SK-N-SH (cell line): ENCODE results near the gene C1QTNF2. TPM values are rescaled to one million over a fixed set of nuclear protein-coding genes. Genes with fewer than 3 reads are reported as not detected.

Experiments
- CTCF ChIA-PET: fragments of 300-600, 350-600 bp; formaldehyde crosslinking; extraction: SDS; loops from one replicate; lab custom pipeline; 2021; lab: Yijun Ruan, JAX
- POLR2A ChIA-PET: fragments of 350-600 bp; sonication (Branson Sonifier 250); formaldehyde crosslinking; extraction: SDS; loops from one replicate; lab custom pipeline; 2020; ENCODE audit warnings: antibody characterized with exemption, inconsistent platforms; lab: Yijun Ruan, JAX
- DNase-seq: peaks from one replicate; pipeline ENCODE4 v3.0.0; 2012
- H2AFZ ChIP-seq: fragments of 200-600 bp; sonication (generic); 2 replicates; pipeline ENCODE4 v1.8.1; 2016; ENCODE audit warnings: antibody characterized with exemption, mild to moderate bottlenecking, low read depth
- H3F3A ChIP-seq: fragments of 200-600 bp; sonication (generic); replicated peaks from 2 replicates; pipeline ENCODE3; 2016; ENCODE audit warnings: antibody characterized with exemption, mild to moderate bottlenecking; ENCODE audit not compliant: insufficient read depth
- H3K27ac ChIP-seq, 2 experiments: fragments of 200-500 bp in 1 of 2; fragments of 200-600 bp in 1 of 2; sonication (Bioruptor generic) in 1 of 2; sonication (generic), shearing (Covaris generic) in 1 of 2; 2 replicates each; pipeline versions ENCODE4 v1.5.1 to v1.6.1; 2014 to 2016; ENCODE audit warnings: low read depth in 2 of 2, inconsistent platforms in 1 of 2, low read length in 1 of 2, mild to moderate bottlenecking in 1 of 2, mixed read lengths in 1 of 2
- H3K27me3 ChIP-seq: fragments of 200-600 bp; sonication (generic), shearing (Covaris generic); 2 replicates; pipeline ENCODE4 v1.6.1; 2016; ENCODE audit warnings: mixed run types; ENCODE audit not compliant: insufficient read depth
- H3K36me3 ChIP-seq, 2 experiments: fragments of 200-500 bp in 1 of 2; fragments of 200-600 bp in 1 of 2; sonication (Bioruptor generic) in 1 of 2; sonication (generic) in 1 of 2; replicated peaks in 1 of 2; 2 replicates each; pipeline versions ENCODE3 to v1.5.1; 2014 to 2016; ENCODE audit warnings: low read length in 1 of 2, mild to moderate bottlenecking in 1 of 2; ENCODE audit not compliant: insufficient read depth in 2 of 2, control insufficient read depth in 1 of 2
- H3K4me1 ChIP-seq, 2 experiments: fragments of 200-500 bp in 1 of 2; fragments of 200-600 bp in 1 of 2; sonication (Bioruptor generic) in 1 of 2; sonication (generic), shearing (Covaris generic) in 1 of 2; 2 replicates each; pipeline versions ENCODE4 v1.5.1 to v1.6.1; 2014 to 2016; ENCODE audit warnings: low read depth in 1 of 2, low read length in 1 of 2, mixed run types in 1 of 2; ENCODE audit not compliant: insufficient read depth in 2 of 2, control insufficient read depth in 1 of 2
- H3K4me2 ChIP-seq: fragments of 200-600 bp; sonication (generic), shearing (Covaris generic); 2 replicates; pipeline ENCODE4 v1.6.1; 2017; ENCODE audit warnings: mixed run types
- H3K4me3 ChIP-seq, 2 experiments: fragments of 200-500 bp in 1 of 2; fragments of 200-600 bp in 1 of 2; sonication (Bioruptor generic) in 1 of 2; sonication (generic), shearing (Covaris generic) in 1 of 2; 2 replicates each; pipeline versions ENCODE4 v1.5.1 to v1.8.1; 2014 to 2016; ENCODE audit warnings: low read depth in 2 of 2, inconsistent platforms in 1 of 2, low read length in 1 of 2, mild to moderate bottlenecking in 1 of 2, mixed read lengths in 1 of 2, moderate library complexity in 1 of 2
- H3K79me2 ChIP-seq: fragments of 200-600 bp; sonication (generic); 2 replicates; pipeline ENCODE4 v1.8.1; 2017; ENCODE audit warnings: mild to moderate bottlenecking; ENCODE audit not compliant: insufficient read depth
- H3K9ac ChIP-seq: fragments of 200-600 bp; sonication (generic); 2 replicates; pipeline ENCODE4 v1.6.1; 2017; ENCODE audit warnings: mixed run types
- H3K9me2 ChIP-seq: fragments of 200-600 bp; sonication (generic); 2 replicates; pipeline ENCODE4 v1.6.1; 2017; ENCODE audit warnings: mixed run types
- H3K9me3 ChIP-seq: fragments of 200-600 bp; sonication (generic); 2 replicates; pipeline ENCODE4 v1.6.1; 2017; ENCODE audit warnings: mixed run types, mild to moderate bottlenecking, moderate library complexity
- H4K20me1 ChIP-seq: fragments of 200-600 bp; sonication (generic); 2 replicates; pipeline ENCODE4 v1.6.1; 2017; ENCODE audit warnings: mild to moderate bottlenecking, mixed run types; ENCODE audit not compliant: insufficient read depth
- EP300 ChIP-seq, 2 experiments: IDR thresholded peaks; 2 replicates each; pipeline versions ENCODE4 v1.4.0 to v1.6.1; 2012; ENCODE audit warnings: borderline replicate concordance in 1 of 2, low read depth in 1 of 2, low read length in 1 of 2
- EZH2phosphoT487 ChIP-seq: fragments of 200-600 bp; sonication (generic); IDR thresholded peaks from 2 replicates; pipeline ENCODE4 v1.6.1; 2017; ENCODE audit warnings: low read depth, mixed run types, mild to moderate bottlenecking, antibody characterized with exemption, moderate library complexity, borderline replicate concordance
- FOSL2 ChIP-seq: IDR thresholded peaks from 2 replicates; pipeline ENCODE4 v1.4.0; 2012; ENCODE audit warnings: low read depth, mild to moderate bottlenecking, moderate library complexity, borderline replicate concordance
- FOXJ3 ChIP-seq: sonication (generic); formaldehyde crosslinking; IDR thresholded peaks from 2 replicates; pipeline ENCODE4 v1.5.1; 2020; ENCODE audit warnings: mild to moderate bottlenecking, missing genetic modification reagents
- GABPA ChIP-seq: IDR thresholded peaks from 2 replicates; pipeline ENCODE4 v1.4.0; 2012; ENCODE audit warnings: low read depth, mild to moderate bottlenecking
- IRF3 ChIP-seq: fragments of 150-350 bp; IDR thresholded peaks from 2 replicates; pipeline ENCODE4 v1.6.1; 2016; ENCODE audit warnings: mild to moderate bottlenecking, low read depth, low read length
- MAX ChIP-seq: IDR thresholded peaks from 2 replicates; pipeline ENCODE4 v1.4.0; 2012; ENCODE audit warnings: low read depth
- NFIC ChIP-seq: IDR thresholded peaks from 2 replicates; pipeline ENCODE4 v1.4.0; 2012; ENCODE audit warnings: borderline replicate concordance
- PBX3 ChIP-seq: IDR thresholded peaks from 2 replicates; pipeline ENCODE4; 2012
- RAD21 ChIP-seq: IDR thresholded peaks from 2 replicates; pipeline ENCODE4 v1.6.1; 2012; ENCODE audit warnings: mild to moderate bottlenecking, low read length
- RCOR1 ChIP-seq: fragments of 150-350 bp; IDR thresholded peaks from 2 replicates; pipeline ENCODE4 v1.6.1; 2017; ENCODE audit warnings: antibody characterized with exemption, low read length
- RXRA ChIP-seq: IDR thresholded peaks from 2 replicates; pipeline ENCODE4 v1.4.0; 2012; ENCODE audit warnings: low read depth, mild to moderate bottlenecking, borderline replicate concordance
- SIN3A ChIP-seq: IDR thresholded peaks from 2 replicates; pipeline ENCODE4 v1.6.1; 2012; ENCODE audit warnings: low read depth, mild to moderate bottlenecking, low read length, moderate library complexity, borderline replicate concordance
- SMC3 ChIP-seq: IDR thresholded peaks from 2 replicates; pipeline ENCODE4 v1.6.1; 2012; ENCODE audit warnings: low read depth, low read length, improper control_type of control experiment
- TAF1 ChIP-seq: IDR thresholded peaks from 2 replicates; pipeline ENCODE4 v1.6.1; 2012; ENCODE audit warnings: low read depth, mild to moderate bottlenecking, low read length, moderate library complexity, borderline replicate concordance
- USF1 ChIP-seq: IDR thresholded peaks from 2 replicates; pipeline ENCODE4 v1.4.0; 2012; ENCODE audit warnings: low read depth, borderline replicate concordance
- USF2 ChIP-seq: fragments of 150-350 bp; IDR thresholded peaks from 2 replicates; pipeline ENCODE4 v1.6.1; 2017; ENCODE audit warnings: antibody characterized with exemption, low read length, low read depth, borderline replicate concordance
- YY1 ChIP-seq: IDR thresholded peaks from 2 replicates; pipeline ENCODE4 v1.4.0; 2012; ENCODE audit warnings: low read depth, mild to moderate bottlenecking
- WGBS: methylation state at CpG from one replicate; pipeline ENCODE4 v1.1.6; 2017; ENCODE audit warnings: low lambda C conversion rate; 5-methylcytosine and 5-hydroxymethylcytosine counted together
- polyA plus RNA-seq, 3 experiments: library from polyadenylated mRNA; depleted of rRNA; stranded (reverse); fragments of >200 nt; gene quantifications; 2 replicates each; pipeline ENCODE4 v1.2.3, GENCODE V29; 2012

C1QTNF2 gene
- polyA plus RNA-seq, 1 of the 3 experiments (the other 2 are of a cell fraction) = 0.67 TPM

- H3K27me3 ChIP-seq = no peaks in the 10 kb centered on the region
- no peak overlapping the region for H3K4me3 ChIP-seq
- ChIA-PET POLR2A (no interaction called here), CTCF (interaction anchor here (1.0 to 7.2 kb wide), 11 partner anchors 28 to 321 kb away, joined by 3 to 90 read pairs (median 3); partner anchors contain the start of gene C1QTNF2)
- peak; percentile 30; the same call in 1 of the 2 replicates for TF ChIP-seq USF1
- no peak for TF ChIP-seq IRF3
- no peak for TF ChIP-seq EZH2phosphoT487
- no peak for TF ChIP-seq RXRA
- TF ChIP-seq GABPA = no peak
- TF ChIP-seq SIN3A = no peak
- 71% methylated on average over 4 of the region's 4 CpGs for WGBS
- H3F3A ChIP-seq = no peaks in the 10 kb centered on the region
- no peaks in the 10 kb centered on the region for H3K9me2 ChIP-seq
- no peaks in the 10 kb centered on the region for H3K79me2 ChIP-seq
- no peaks in the 10 kb centered on the region for H3K9me3 ChIP-seq
- H3K4me1 ChIP-seq = peaks cover 0 to 8% of the 10 kb centered on the region in 2 experiments; a peak in 3 of 4 replicates
- no peak overlapping the region for H3K4me2 ChIP-seq
- H3K27ac ChIP-seq = no peak overlapping the region
- DNase-seq = no peak
- no peak overlapping the region for H3K9ac ChIP-seq
- H3K36me3 ChIP-seq = no peaks in the 10 kb centered on the region
- no peak overlapping the region for H2AFZ ChIP-seq
- no peaks in the 10 kb centered on the region for H4K20me1 ChIP-seq
Observed at GRCh38 chr5:160342413-160342941, 27.9 kb downstream of the C1QTNF2 start.

GRCh38 chr5:160341309-160341870 lies 29.0 kb downstream of the C1QTNF2 start:
- Histone ChIP-seq H3K27me3 (no peaks in the 10 kb centered on the region), H3K4me1 (peaks cover 0 to 11% of the 10 kb centered on the region in 2 experiments; a peak in 3 of 4 replicates), H3K9me2 (no peaks in the 10 kb centered on the region), H3F3A (no peaks in the 10 kb centered on the region), H3K9ac (no peak overlapping the region), H3K4me3 (no peak overlapping the region), H3K36me3 (no peaks in the 10 kb centered on the region), H3K9me3 (no peaks in the 10 kb centered on the region), H2AFZ (no peak overlapping the region), H3K27ac (no peak overlapping the region), H3K4me2 (no peak overlapping the region), H4K20me1 (no peaks in the 10 kb centered on the region), H3K79me2 (no peaks in the 10 kb centered on the region)
- no peak for TF ChIP-seq RXRA
- TF ChIP-seq PBX3 = no peak
- no peak for TF ChIP-seq YY1
- TF ChIP-seq MAX = no peak
- TF ChIP-seq EP300 (IDR thresholded peaks at IDR 0.05; ENCODE audit: borderline replicate concordance in 1 of 2, low read depth in 1 of 2, low read length in 1 of 2) = no peak
- TF ChIP-seq FOSL2 = no peak
- no peak for TF ChIP-seq FOXJ3 (CRISPR knock-in tag)
- no peak for TF ChIP-seq USF2
- no peak for TF ChIP-seq USF1
- no peak for TF ChIP-seq IRF3
- no peak for TF ChIP-seq RAD21
- no peak for TF ChIP-seq NFIC
- TF ChIP-seq SMC3 = no peak
- TF ChIP-seq GABPA = no peak
- no peak for TF ChIP-seq RCOR1
- TF ChIP-seq TAF1 = no peak
- no peak for TF ChIP-seq EZH2phosphoT487
- 94% methylated on average over 6 of the region's 6 CpGs for WGBS
- DNase-seq = no peak
- ChIA-PET POLR2A (no interaction called here), CTCF (interaction anchor here (1.2 to 7.2 kb wide), 5 partner anchors 52 to 320 kb away, joined by 3 to 90 read pairs (median 3); no protein-coding TSS in a partner anchor)
